GM11168 (cell line): ENCODE results near the gene ZNF710.

ENCODE experiments used
- in situ Hi-C: fragments of 300-500 bp; cut with MboI; formaldehyde crosslinking; loops from one replicate; pipeline ENCODE4 v1.12.0; 2022; ENCODE audit warnings: low sequenced_read_pairs; ENCODE audit not compliant: unreplicated experiment

Gene ZNF710

DNA sequence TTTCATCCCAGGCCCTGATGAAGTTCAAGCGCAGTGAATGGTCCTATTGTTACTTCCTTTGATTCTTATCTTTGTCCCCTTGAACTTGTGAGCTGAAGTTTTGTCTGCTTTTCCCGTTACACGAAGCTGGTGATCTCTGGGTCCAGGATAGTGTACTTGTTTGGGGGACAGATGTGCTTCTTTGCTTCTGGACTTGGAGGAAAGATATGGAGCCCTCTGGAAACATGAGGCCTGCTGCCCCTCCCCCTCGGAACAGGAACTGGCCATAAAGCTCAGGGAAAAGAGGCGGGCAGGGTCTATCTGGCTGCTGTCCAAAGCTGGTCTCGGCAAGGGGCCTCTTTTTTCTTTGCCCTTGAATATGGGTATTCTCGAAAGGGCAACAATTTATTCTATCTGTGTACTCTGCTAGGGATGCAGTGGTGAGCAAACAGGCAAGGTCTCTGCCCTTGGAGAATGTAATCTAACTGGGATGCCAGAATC is 53.5 kb downstream of the ZNF710 start:
- in situ Hi-C loops: no loop called here

DNA sequence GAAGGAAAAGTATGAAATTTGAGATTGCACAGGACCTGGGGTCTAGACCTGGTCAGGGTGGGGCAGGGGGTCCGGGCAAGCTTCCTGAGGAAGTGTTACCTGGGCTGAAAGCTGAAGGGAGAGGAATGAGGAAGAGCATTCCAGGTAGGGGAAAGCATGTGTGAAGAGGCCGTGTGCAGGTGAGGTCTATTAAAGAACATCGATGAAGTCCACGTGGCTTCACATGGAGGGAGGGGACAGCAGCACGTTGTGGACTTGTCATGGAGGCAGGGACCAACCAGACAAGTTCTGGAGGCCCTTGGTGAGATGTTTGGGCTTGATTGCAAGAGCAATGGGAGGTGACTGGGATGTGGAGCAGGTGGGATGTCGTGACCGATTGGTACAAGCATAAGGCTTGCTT is 54.1 kb downstream of the ZNF710 start:
- in situ Hi-C loops: no loop called here

GRCh38 chr15:90056529-90056928 is 55.4 kb downstream of the ZNF710 start:
- in situ Hi-C loops: no loop called here

DNA sequence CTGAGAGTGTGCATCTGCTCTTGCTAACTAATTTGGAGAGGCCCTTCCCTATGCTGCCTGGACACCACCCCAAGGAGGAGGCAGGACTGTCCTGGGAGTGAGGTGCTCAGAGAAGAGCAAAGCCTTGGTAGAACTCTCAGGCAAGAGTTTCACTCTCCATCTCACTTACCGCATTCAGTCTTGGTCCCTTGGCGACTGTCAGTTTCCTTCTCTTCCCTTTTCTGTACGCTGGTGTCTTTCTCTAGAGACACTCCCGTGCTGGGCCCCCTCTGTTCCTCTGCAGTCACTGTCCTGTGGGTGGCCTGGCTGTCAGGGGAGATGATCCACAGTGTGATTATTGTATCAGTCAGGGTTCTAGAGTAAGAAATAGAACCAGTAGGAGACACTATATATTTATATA is 57.2 kb downstream of the ZNF710 start:
- in situ Hi-C loops: no loop called here

DNA sequence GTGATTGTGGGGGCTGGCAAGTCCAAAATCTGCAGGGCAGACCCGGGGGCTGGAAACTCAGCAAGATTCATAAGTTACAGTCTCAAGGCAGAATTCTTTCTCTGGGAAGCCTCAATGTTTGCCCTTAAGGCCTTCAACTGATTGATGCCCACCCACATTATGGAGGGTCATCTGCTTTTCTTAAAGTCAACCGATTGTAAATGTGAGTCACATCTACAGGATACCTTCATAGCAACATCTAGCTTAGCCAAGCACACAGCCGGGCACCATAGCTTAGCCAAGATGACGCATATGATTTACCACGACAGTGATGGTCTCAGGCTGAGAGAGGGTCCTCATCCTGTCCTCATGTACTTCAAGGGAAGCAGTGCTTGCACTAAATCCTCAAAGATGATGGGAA is 57.7 kb downstream of the ZNF710 start:
- in situ Hi-C loops: no loop called here

DNA sequence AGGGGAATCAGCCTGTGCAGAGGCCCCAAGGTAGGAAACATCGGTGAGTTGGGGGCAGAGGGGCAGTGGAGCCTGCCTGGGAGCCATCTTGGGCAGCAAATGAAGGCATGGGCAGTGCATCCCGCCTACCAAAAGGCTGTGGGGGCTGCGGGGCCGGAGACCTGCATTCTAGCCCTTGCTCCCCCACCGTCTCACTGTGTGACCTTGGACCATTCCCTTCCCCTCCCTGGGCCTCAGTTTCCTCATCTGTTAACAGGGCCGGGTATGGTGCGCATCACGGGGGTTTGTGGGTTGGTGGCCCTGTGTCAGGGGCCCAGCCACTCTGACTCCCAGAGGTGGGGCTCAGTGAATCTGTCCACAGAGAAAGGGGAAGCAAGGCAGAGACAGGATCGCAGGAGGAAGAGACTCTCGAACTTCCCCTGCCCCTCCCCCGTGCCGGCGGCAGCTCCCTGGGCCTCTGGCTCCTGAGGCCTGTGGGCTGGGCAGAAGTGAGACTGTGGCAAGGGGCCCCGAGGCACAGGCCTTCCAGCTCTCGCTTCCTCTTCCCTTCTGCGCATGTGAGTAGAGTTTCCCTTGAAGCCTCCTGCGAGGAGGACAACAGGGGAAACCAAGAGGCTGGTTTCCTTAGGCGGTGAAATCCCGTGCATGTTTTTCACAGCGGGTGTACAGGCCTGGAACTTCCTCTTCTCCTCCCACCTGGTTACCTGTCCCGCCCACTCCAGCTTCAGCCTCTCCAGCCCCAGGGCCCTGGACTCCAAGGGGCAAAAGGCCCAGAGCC is 58.3 kb downstream of the ZNF710 start:
- in situ Hi-C loops: no loop called here

DNA sequence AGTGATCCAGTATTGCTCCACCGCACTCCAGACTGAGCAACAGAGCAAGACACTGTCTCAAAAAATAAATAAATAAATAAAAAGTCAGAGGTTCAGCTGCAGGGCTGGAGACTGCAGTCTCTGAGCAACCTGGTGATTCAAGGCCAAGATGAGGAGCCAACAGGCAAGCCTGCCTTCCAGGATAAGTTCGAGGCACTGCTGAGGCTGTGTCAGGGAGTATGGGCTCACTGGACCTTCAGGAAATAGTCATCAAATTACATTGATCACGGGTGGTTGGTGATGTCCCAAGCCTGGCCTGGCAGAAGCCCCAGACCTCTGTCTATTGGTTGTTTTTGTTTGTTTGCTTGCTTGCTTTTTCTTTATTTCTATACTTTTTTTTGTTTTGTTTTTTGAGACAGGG is 59.7 kb downstream of the ZNF710 start:
- in situ Hi-C loops: no loop called here

- in situ Hi-C loops: no loop called here
Measured at GRCh38 chr15:90062023-90062442, 60.9 kb downstream of the ZNF710 start.

- in situ Hi-C loops: no loop called here
Measured at GRCh38 chr15:90062462-90062932, 61.4 kb downstream of the ZNF710 start.

- in situ Hi-C loops: no loop called here
Measured at GRCh38 chr15:90062973-90063769, 62.0 kb downstream of the ZNF710 start.

GRCh38 chr15:90063770-90064247 is 62.7 kb downstream of the ZNF710 start:
- in situ Hi-C loops: no loop called here

DNA sequence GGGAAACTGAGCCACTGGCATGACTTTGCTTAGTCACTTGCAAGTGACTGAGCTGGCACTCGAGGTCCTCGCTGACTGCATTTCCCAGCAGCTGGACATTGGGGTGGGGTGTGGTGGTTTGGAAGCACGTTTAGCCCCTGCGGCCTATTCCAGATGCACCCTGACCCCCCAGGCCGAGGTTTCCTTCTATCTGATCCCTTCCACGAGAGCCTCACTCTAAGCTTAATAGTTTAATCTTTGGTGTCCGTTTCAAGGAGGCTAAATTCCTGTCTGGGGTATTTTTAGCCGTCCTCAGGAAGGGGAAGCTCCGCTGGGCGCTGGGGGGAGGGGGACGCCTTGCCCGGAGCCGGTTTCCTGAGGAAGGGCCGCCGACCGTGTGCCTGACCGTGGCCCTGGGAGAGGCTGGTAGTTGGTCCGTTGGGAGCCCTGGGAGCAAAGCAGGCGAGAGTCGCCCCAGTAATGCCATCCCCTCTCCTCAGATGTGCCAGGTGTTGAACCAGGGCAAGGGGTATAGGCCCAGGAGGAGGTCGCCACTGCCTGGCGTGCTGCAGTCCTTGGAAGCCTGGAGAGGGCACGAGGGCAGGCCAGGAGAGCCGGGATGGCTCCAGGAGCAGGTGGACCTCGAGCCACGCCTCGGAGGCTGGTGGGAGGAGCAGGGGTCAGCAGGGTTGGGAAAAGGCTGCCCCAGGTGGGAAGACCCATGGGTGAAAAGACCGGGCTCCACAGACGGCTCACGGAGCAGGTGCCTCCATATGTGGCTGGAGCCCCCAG is 64.0 kb downstream of the ZNF710 start:
- in situ Hi-C loops: no loop called here

DNA sequence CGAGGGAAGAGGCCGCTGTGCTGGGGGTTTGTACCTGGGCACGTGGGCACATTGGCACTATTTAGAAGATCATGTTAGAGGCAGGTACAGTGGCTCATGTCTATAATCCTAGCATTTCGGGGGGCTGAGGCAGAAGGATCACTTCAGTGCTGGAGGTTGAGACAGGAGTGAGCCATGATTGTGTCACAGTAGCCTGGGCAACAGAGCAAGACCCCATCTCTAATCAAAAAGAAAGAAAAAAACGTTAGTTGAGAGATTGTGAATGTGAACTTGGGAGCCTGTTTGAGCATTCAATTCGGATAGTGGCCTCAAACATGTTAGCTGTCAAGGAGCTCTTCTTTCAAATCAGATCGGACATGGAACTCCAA is 64.5 kb downstream of the ZNF710 start:
- in situ Hi-C loops: no loop called here

GRCh38 chr15:90067181-90067952 is 66.2 kb downstream of the ZNF710 start:
- in situ Hi-C loops: no loop called here

GRCh38 chr15:90067953-90068606 is 67.0 kb downstream of the ZNF710 start:
- in situ Hi-C loops: no loop called here

GRCh38 chr15:90070623-90071022 is 69.5 kb downstream of the ZNF710 start:
- in situ Hi-C loops: loop anchor here (5.0 kb wide), 2 partner anchors 173 to 318 kb away; partner anchors contain the start of gene MESP1

DNA sequence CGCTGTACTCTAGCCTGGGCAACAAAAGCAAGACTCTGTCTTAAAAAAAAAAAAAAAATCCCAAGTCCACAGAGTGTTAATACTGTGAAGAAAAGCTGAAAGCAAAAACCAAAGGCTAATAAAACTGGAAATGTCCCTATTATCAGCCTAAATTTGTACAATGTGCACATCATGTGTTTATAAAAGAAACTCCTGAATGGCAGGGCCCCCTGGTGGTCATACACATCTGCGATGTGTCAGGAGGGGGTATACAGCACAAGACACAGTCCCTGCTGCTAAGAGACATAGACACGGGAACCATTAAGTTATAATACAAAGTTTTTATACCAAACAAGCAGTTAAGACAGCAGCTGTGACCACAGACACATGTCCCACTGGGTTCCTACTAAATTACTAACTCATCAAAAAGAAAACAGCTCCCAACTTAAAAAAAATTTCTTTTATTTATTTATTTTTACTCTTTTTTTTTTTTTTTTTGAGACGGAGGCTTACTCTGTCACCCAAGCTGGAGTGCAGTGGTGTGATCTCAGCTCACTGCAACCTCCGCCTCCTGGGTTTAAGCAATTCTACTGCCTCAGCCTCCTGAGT is 70.2 kb downstream of the ZNF710 start:
- in situ Hi-C loops: loop anchor here (5.0 kb wide), 2 partner anchors 174 to 319 kb away; partner anchors contain the start of gene MESP1

DNA sequence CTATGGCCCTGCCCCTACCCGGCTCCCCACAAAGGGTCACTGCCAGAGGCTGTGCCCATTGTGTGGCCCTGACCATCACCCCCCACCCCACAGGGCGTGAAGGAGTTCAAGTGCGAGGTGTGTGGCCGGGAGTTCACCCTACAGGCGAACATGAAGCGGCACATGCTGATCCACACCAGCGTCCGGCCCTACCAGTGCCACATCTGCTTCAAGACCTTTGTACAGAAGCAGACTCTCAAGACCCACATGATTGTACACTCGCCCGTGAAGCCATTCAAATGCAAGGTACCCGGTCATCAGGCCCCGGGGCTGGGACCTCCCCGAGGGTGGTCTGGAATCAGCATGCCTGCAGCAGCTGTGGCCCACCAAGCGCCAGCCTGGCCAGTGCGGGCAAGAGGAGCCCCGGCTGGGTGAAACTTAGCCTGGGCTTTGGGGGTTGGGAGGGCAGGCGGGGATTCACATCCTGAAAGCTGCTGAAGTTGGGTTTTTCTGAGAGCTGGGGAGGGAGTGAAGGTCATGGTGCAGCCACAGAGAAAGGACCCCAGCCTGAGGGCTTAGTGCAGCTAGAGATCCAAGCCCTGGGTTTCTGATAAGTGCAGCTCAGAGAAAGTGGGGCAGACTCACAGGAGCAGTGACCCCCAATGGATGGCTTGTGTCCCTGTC is 72.0 kb downstream of the ZNF710 start:
- in situ Hi-C loops: loop anchor here (5.0 kb wide), 2 partner anchors 176 to 321 kb away; partner anchors contain the start of gene MESP1
